SK-N-SH (cell line): ENCODE results near the gene MTHFD2L.

Experiments
- CTCF ChIP-seq: fragments of 200-600 bp; sonication (generic); IDR thresholded peaks from 2 replicates; pipeline ENCODE4 v1.6.1; 2017; ENCODE audit warnings: antibody characterized with exemption, mild to moderate bottlenecking, moderate library complexity
- ELF1 ChIP-seq: IDR thresholded peaks from 2 replicates; pipeline ENCODE4 v1.4.0; 2012
- EP300 ChIP-seq, 2 experiments: IDR thresholded peaks; 2 replicates each; pipeline versions ENCODE4 v1.4.0 to v1.6.1; 2012; ENCODE audit warnings: borderline replicate concordance in 1 of 2, low read depth in 1 of 2, low read length in 1 of 2
- FOSL2 ChIP-seq: IDR thresholded peaks from 2 replicates; pipeline ENCODE4 v1.4.0; 2012; ENCODE audit warnings: low read depth, mild to moderate bottlenecking, moderate library complexity, borderline replicate concordance
- GABPA ChIP-seq: IDR thresholded peaks from 2 replicates; pipeline ENCODE4 v1.4.0; 2012; ENCODE audit warnings: low read depth, mild to moderate bottlenecking
- IRF3 ChIP-seq: fragments of 150-350 bp; IDR thresholded peaks from 2 replicates; pipeline ENCODE4 v1.6.1; 2016; ENCODE audit warnings: mild to moderate bottlenecking, low read depth, low read length
- PBX3 ChIP-seq: IDR thresholded peaks from 2 replicates; pipeline ENCODE4; 2012
- POLR2AphosphoS5 ChIP-seq: IDR thresholded peaks from 2 replicates; pipeline ENCODE4 v1.6.1; 2012; ENCODE audit warnings: low read depth, low read length
- REST ChIP-seq: IDR thresholded peaks from 2 replicates; pipeline ENCODE4 v1.6.1; 2012; ENCODE audit warnings: mild to moderate bottlenecking, low read depth, low read length, moderate library complexity
- TCF12 ChIP-seq: IDR thresholded peaks from 2 replicates; pipeline ENCODE4 v1.4.0; 2012
- USF1 ChIP-seq: IDR thresholded peaks from 2 replicates; pipeline ENCODE4 v1.4.0; 2012; ENCODE audit warnings: low read depth, borderline replicate concordance
- YY1 ChIP-seq: IDR thresholded peaks from 2 replicates; pipeline ENCODE4 v1.4.0; 2012; ENCODE audit warnings: low read depth, mild to moderate bottlenecking

- TF ChIP-seq CTCF (no peak), GABPA (no peak), TCF12 (no peak), USF1 (no peak), POLR2AphosphoS5 (no peak), YY1 (no peak), REST (no peak), FOSL2 (no peak), EP300 (IDR thresholded peaks at IDR 0.05; ENCODE audit: borderline replicate concordance in 1 of 2, low read depth in 1 of 2, low read length in 1 of 2) (no peak), PBX3 (no peak), IRF3 (no peak), ELF1 (no peak)
Measured at GRCh38 chr4:74218201-74218600, 60.3 kb downstream of the MTHFD2L start.
